ENCODE data around the gene CSF1.

The CSF1 gene

DNA sequence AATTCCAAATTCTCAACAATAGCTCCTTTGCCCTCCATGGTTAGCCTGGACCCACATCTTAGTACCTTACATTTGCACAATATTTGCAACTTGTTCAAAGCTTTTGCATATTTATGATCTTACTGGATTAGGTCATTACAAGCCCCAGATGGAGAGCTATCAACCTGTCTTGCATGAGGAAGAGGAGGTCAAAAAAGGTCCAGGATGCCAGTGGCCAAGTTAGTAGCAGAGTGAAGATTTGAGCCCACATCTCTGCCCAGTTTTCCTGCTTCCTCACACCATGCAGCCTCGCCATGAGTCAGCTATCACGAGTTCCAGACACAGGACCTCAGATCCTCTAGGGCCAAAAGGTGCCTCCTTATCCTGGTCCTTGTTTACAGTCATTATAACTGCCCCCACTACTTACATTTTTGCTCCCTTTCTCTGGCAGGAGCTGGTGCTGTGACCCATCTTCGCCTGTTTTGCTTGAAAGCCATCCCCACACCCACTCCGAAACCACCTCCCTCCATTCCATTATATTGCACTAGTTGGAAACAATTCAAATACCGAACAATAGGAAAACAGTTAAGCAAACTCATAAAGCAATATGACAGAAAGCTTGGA, 68.9 kb downstream of the CSF1 start:
- DNase-seq: no peak
